ENCODE measurements around the gene ARHGEF16.

ARHGEF16 gene

DNA sequence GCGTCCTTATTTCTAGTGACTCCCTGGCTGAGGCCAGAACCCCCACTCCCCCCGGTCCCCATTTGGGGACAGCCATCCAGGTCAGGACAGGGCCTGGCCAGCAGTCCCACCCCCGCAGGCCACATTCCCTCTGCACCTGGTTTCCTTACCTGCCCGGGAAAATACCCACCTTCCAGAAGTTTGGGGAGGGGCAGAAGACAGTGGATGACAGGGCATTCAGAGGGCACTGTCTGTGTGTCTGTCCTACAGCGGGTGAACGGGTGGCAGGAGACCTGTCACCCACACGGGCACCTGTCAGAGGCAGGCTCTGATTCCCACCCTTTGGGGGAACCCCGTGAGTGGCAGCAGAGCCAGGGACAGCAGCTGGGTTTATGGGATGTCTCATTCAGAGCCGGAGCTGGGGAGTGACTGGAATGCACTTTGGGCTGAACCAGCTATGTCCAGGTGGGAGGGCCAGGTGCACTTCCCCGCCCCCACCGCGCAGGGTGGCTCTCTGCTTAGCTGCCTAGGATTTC is 2.0 kb downstream of the ARHGEF16 start:
- H3K4me3 ChIP-seq (ENCODE audit: low read depth, low read length): no peak overlapping the region
- TF ChIP-seq, protein P1, sequence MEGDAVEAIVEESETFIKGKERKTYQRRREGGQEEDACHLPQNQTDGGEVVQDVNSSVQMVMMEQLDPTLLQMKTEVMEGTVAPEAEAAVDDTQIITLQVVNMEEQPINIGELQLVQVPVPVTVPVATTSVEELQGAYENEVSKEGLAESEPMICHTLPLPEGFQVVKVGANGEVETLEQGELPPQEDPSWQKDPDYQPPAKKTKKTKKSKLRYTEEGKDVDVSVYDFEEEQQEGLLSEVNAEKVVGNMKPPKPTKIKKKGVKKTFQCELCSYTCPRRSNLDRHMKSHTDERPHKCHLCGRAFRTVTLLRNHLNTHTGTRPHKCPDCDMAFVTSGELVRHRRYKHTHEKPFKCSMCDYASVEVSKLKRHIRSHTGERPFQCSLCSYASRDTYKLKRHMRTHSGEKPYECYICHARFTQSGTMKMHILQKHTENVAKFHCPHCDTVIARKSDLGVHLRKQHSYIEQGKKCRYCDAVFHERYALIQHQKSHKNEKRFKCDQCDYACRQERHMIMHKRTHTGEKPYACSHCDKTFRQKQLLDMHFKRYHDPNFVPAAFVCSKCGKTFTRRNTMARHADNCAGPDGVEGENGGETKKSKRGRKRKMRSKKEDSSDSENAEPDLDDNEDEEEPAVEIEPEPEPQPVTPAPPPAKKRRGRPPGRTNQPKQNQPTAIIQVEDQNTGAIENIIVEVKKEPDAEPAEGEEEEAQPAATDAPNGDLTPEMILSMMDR (IDR thresholded peaks at IDR 0.05; ENCODE audit: insufficient read depth, low read depth, low read length, missing control alignments): no peak
- DNase-seq (ENCODE audit: low read depth): no peak

DNA sequence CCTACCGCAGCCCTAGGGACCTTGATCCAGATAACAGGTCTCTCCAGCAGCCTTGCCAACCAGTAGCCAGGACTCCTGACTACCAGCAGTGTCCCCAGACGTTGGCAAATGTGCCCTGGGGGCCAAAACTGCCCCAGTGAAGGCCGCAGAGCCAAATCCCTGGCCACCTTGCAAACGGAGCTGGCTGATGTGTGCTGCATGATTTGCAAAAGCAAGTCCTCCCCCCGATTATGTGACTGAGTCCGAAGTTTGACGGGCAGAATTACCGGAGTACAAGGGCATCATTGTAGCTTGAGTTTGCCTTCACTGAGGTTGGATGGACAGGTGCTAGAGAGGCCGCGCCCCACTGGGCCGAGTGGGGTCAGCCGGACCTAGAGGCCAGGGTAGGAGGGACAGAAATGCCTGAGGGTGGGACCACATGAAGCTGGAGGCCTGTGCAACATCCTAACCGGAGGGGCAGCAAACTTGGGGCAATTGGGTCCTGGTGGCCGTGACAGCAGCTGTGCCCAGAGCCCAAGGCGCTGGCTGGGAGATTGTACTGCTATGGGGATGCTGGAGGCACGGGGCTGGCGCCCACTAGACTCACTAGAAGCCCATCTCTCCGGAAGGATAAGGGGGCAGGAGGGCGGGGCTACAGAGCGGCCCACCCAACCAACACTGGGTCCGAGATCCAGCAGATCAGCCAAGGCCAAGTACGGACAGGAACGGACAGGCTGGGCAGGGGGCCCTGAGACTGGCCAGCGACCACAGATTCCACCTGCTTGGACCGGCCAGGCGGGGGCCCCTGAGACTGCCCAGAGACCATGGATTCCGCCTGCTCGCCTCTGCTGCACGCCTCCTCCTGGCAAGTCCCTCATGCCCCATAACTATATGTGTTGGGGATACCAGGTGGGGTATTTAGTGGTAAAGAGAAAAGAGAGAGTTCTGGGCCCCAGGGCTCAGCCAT is 2.8 kb downstream of the ARHGEF16 start:
- TF ChIP-seq, protein P1 (IDR thresholded peaks at IDR 0.05; ENCODE audit: insufficient read depth, low read depth, low read length, missing control alignments): no peak
- no peak overlapping the region for H3K4me3 ChIP-seq (ENCODE audit: low read depth, low read length)
- DNase-seq (ENCODE audit: low read depth): no peak

DNA sequence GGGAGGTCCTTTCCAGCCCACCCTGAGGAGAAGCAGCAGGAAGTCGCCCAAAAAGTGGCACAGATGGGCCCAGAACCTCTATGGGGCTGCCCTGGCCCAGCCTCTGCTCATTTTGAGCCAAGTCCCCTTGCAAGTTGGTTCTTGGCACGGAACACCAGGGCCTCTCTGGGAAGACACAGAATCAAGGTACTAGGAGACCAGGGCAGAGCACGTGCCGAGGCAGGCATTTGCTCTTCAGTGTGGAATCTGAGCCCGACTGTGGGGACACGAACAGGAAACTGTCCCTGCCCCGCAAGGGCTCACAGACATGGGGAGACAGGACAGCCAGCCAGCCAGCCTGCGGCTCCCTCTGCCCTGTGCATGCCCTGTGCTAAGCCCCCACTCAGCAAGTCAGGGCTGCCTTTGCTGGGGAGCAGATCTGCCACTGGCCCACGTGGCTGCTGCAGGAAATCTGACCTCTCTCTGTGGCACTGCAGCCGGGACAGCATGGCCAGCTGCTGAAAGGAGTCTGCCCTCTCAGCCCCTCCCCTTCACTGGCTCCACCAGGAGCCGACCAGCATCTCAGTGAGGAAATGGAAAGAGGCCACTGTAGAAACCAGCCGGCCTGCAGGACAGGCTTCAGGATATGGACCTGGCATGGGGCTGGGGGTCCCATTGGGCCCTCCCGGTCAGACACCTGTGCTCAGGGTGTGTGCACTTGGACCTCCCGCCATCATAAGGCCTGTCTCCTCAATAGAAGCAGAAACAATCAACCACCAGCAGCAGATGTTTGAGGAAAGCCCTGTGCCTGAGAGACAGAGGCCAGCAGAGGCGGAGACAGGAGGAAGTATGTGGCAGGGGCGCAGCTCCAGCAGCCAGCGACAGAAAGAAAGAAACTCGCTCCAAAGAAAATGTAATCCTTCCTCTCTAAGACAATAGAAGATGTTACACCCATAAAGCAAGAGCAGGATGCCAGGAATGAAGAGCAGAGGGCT is 3.7 kb downstream of the ARHGEF16 start:
- H3K4me3 ChIP-seq (ENCODE audit: low read depth, low read length): no peak overlapping the region
- TF ChIP-seq, protein P1 (IDR thresholded peaks at IDR 0.05; ENCODE audit: insufficient read depth, low read depth, low read length, missing control alignments): no peak
- no peak for DNase-seq (ENCODE audit: low read depth)

DNA sequence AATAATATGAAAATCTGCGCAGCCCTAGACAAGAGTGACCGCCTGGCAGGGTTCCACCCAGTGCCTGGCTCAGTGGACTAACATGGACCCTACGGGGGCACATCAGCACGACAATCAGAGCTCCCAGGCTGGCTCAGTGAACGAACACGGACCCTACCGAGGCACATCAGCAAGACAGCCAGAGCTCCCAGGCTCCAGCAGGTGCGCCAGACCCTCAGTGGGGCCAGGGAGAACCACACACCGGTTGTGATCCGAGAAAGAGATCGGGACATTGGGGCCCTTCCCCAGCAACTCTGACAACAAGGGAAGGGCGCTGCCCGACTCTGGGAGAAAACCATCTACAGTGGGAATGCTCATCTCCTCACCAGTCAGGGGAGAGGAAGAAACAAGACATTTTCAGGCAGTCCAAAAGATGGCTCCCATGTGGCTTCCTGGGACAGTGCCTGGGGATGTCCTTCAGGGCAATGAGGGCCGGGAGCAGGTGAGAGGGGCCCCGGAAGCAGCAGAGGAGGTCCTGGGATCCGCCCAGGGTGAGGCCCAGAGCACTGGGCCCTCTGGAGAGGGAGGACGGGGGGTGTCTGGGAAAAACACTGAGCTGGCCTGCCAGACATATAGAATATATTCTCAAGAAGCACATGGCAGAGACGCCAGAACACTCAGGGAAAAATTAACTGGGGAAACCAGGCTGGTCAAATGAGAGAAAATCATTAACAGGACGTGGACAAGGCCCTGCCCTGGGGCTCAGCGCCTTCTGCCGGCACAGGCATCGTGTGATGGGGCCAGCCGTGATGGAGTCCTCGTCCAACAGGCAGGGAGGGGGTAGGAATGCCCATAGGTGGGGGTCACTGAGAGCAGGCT is 4.8 kb downstream of the ARHGEF16 start:
- no peak for DNase-seq (ENCODE audit: low read depth)
- no peak overlapping the region for H3K4me3 ChIP-seq (ENCODE audit: low read depth, low read length)
- TF ChIP-seq, protein P1 (IDR thresholded peaks at IDR 0.05; ENCODE audit: insufficient read depth, low read depth, low read length, missing control alignments): no peak

DNA sequence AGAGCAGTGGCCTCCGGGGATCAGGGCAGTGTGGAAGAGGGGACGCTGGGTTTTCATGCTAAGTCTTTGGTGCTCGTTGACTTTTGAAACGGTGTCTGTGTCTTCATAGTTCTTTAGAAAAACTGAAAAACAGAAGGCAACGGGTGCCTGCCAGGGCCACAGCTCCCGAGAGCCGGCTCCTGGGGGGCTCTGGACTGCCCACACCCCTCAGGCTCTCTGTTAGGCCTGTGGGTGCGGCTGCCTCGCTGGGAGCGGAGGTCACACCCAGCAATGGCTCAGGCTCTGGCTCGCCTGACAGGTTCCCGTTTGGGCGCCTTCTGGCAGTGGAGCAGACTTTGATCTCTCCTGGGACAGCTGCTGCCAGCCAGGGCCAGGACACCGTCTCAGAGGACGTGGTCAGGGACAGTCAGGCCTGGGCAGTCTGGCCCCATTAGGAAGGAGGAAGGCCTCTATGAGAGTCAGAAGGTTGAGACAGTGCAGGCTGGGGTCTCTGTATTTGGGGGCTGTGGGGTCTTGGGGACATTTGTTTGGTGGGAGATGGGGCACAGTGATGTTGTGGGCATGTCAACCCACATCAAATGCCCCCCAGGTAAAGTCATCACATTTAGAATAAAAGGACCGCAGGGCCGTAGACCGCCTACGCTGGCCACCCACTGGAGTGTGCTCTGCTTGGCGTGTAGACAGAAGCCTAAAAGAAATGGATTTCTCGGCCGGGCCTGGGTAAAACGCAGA is 5.6 kb downstream of the ARHGEF16 start:
- no peak overlapping the region for H3K4me3 ChIP-seq (ENCODE audit: low read depth, low read length)
- TF ChIP-seq, protein P1 (IDR thresholded peaks at IDR 0.05; ENCODE audit: insufficient read depth, low read depth, low read length, missing control alignments): no peak
- DNase-seq (ENCODE audit: low read depth): no peak
